ENCODE data around the gene MAN2A1. TPM values are rescaled to one million over a fixed set of nuclear protein-coding genes. Genes with fewer than 3 reads are reported as not detected.

MAN2A1 gene
- total RNA-seq, 1 experiment from 2014 or later: 35.4 TPM

GRCh38 chr5:109705596-109705995, 15.9 kb downstream of the MAN2A1 start:
- Histone ChIP-seq H3K9me3 (ENCODE audit: control insufficient read depth in 1 of 2, insufficient read depth in 1 of 2, low read depth in 1 of 2, low read length in 2 of 2) (no peaks in the 10 kb centered on the region), H3K9me2 (ENCODE audit: insufficient read depth) (no peaks in the 10 kb centered on the region), H3K79me2 (ENCODE audit: insufficient read depth, low read length) (peaks cover 46% of the 10 kb centered on the region), H3K27ac (ENCODE audit: low read depth, low read length) (no peak overlapping the region), H2AFZ (ENCODE audit: low read depth, low read length, poor library complexity, severe bottlenecking) (no peak overlapping the region), H3K36me3 (ENCODE audit: control insufficient read depth in 1 of 2, insufficient read depth in 2 of 2, low read length in 2 of 2) (no peaks in the 10 kb centered on the region), H4K20me1 (ENCODE audit: insufficient read depth) (no peaks in the 10 kb centered on the region), H3K4me2 (ENCODE audit: low read length) (no peak overlapping the region), H3K27me3 (ENCODE audit: insufficient read depth, low read length) (no peaks in the 10 kb centered on the region), H3K4me1 (ENCODE audit: control insufficient read depth in 1 of 2, insufficient read depth in 2 of 2, low read length in 2 of 2) (no peaks in the 10 kb centered on the region), H3K9ac (ENCODE audit: low read length) (no peak overlapping the region), H3K4me3 (replicated peaks in 1 of 2; ENCODE audit: low read depth in 1 of 2, low read length in 2 of 2) (no peak overlapping the region)
- no peak for ATAC-seq
- BruUV-seq (replicated peaks): no TSS peak
- DNase-seq (ENCODE audit: low read depth, low spot score): no peak
- no peak for TF ChIP-seq EZH2 (IDR thresholded peaks at IDR 0.05)
- TF ChIP-seq CEBPB (IDR thresholded peaks at IDR 0.05; ENCODE audit: low read depth): no peak
- TF ChIP-seq JUND (IDR thresholded peaks at IDR 0.05): no peak
- no peak for TF ChIP-seq FOSL1 (IDR thresholded peaks at IDR 0.05; ENCODE audit: low read depth)
- TF ChIP-seq EGR1 (IDR thresholded peaks at IDR 0.05; ENCODE audit: low read depth): no peak
- TF ChIP-seq ZFX (IDR thresholded peaks at IDR 0.05): no peak
- no peak for TF ChIP-seq SP1 (IDR thresholded peaks at IDR 0.05; ENCODE audit: low read depth)
- no peak for TF ChIP-seq ZNF274 (IDR thresholded peaks at IDR 0.05; ENCODE audit: low read depth, low read length)
- TF ChIP-seq CTCF (IDR thresholded peaks at IDR 0.05 in 2 of 3, conservative IDR thresholded peaks at IDR 0.05 in 1 of 3; ENCODE audit: borderline replicate concordance in 1 of 3, insufficient read depth in 1 of 3, low read depth in 2 of 3, low read length in 2 of 3): no peak
- TF ChIP-seq POLR2A (IDR thresholded peaks at IDR 0.05; ENCODE audit: borderline replicate concordance, extremely low read depth, insufficient read depth, insufficient read length): no peak
- no peak for TF ChIP-seq ZBTB33 (IDR thresholded peaks at IDR 0.05; ENCODE audit: extremely low read depth, insufficient replicate concordance, low read length)
- ChIA-PET CTCF (no interaction called here), POLR2A (no interaction called here), RAD21 (ENCODE audit: low non-redundant PET in 1 of 2, low total read pairs in 2 of 2, uncharacterized antibody in 2 of 2, unreplicated experiment in 2 of 2) (no interaction called here)
- intact Hi-C loops (cut with micrococcal nuclease): no loop called here

Data from HCT116 (cell line).